GM12865 (cell line): ENCODE data around the gene CFAP73.

Experiments
- DNase-seq: peaks from one replicate; pipeline ENCODE4 v3.0.0; 2010; ENCODE audit warnings: low read depth
- H3K4me3 ChIP-seq: 2 replicates; pipeline ENCODE4 v1.5.1; 2011; ENCODE audit warnings: mild to moderate bottlenecking, low read depth, low read length, control low read depth
- TF ChIP-seq, protein P1 (sequence below): IDR thresholded peaks from 2 replicates; pipeline ENCODE4 v1.5.1; 2011; ENCODE audit warnings: low read length, control low read depth, low read depth, inconsistent platforms; ENCODE audit not compliant: insufficient read depth; ENCODE audit errors: missing control alignments

Gene CFAP73

DNA sequence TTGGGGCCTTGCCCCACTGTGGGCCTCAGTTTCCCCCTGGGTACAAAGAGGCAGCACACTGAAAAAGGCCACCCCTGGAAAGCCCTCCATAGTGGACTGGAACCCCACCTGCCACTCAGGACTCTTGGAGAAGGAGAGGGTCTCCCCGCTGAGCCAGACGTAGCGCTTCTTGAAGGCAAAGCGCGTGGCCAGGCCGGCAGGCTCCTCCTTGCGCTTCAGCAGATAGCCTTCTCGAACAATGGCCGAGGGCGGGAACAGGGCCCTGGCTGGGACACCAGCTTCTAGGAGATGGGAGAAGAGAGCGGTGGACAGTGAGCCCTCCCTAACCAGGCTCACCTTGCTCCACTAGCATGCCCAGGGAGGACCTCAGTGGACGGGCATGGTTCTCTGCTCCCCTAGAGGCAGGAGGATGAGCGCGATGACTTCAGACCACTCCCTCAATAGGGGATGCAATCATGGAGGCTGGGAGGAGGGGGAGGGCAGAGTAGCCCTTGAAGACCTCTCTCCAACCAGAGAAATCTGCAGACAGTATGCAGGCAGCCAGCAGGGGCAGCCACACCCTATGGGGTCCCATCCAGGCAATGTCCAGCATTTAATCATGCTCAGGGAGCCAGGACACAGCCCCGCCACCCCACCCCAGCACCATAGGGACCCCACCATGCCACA is 43.8 kb upstream of the CFAP73 start:
- no peak for DNase-seq
- H3K4me3 ChIP-seq, result no peak overlapping the region
- TF ChIP-seq, protein P1, sequence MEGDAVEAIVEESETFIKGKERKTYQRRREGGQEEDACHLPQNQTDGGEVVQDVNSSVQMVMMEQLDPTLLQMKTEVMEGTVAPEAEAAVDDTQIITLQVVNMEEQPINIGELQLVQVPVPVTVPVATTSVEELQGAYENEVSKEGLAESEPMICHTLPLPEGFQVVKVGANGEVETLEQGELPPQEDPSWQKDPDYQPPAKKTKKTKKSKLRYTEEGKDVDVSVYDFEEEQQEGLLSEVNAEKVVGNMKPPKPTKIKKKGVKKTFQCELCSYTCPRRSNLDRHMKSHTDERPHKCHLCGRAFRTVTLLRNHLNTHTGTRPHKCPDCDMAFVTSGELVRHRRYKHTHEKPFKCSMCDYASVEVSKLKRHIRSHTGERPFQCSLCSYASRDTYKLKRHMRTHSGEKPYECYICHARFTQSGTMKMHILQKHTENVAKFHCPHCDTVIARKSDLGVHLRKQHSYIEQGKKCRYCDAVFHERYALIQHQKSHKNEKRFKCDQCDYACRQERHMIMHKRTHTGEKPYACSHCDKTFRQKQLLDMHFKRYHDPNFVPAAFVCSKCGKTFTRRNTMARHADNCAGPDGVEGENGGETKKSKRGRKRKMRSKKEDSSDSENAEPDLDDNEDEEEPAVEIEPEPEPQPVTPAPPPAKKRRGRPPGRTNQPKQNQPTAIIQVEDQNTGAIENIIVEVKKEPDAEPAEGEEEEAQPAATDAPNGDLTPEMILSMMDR, result no peak

DNA sequence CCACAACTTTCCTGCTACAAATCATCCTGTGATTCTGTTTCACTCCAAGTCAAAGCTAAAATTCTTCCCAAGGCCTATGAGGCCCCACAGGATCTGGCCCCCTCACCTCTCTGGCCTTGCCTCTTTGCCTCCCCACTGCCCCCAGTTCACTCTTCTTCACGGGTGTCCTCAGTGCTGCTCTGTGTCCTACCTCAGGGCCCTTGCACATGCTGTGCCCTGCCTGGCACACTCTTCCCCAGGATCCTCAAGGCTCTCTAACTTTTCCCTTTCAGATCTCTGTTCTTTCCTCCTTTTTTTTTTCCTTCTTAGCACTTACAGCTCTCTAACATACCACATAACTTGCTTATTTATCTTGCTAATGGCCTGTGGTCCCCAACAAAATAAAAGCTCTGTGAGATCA is 43.2 kb upstream of the CFAP73 start:
- TF ChIP-seq, protein P1, result no peak
- no peak for DNase-seq
- no peak overlapping the region for H3K4me3 ChIP-seq

DNA sequence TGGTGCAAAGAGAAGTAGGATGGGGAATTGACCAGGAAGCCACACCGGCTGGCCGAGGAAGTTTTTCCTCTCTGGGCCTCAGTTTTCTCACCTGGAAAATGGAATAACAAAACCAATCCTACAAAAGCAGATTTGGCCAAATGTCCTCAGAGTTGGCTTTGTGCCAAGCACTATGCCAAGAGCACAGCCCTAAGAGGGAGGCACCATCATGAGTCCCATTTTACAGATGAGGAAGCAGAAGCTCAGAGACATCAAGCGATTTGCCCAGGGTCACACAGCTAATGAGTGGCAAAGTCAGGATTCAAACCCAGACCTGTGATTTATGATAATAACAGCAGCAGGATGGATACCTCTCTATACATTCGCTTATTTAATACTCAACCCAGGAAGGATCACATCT is 41.2 kb upstream of the CFAP73 start:
- H3K4me3 ChIP-seq, result no peak overlapping the region
- no peak for DNase-seq
- TF ChIP-seq, protein P1, result no peak

DNA sequence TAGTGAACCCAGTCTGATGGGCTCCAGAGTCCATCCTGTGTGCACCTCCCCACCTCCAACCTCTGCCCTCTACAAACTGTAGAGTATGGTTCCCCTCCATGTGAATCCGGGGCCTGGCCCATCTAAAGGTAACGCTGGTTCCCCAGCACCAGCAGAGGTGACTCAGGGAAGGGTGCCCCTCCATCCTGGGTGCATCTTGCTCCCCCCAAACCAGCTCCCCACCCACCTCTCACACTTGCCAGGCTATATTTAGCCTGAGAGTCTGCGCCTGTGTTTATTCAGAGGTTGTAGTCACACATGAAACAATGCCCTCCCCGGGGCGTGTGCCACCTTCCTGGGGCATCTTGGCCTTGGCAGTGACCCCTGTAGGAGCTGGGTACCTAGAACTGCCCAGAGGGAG is 40.2 kb upstream of the CFAP73 start:
- TF ChIP-seq, protein P1, result no peak
- DNase-seq, result no peak
- no peak overlapping the region for H3K4me3 ChIP-seq

DNA sequence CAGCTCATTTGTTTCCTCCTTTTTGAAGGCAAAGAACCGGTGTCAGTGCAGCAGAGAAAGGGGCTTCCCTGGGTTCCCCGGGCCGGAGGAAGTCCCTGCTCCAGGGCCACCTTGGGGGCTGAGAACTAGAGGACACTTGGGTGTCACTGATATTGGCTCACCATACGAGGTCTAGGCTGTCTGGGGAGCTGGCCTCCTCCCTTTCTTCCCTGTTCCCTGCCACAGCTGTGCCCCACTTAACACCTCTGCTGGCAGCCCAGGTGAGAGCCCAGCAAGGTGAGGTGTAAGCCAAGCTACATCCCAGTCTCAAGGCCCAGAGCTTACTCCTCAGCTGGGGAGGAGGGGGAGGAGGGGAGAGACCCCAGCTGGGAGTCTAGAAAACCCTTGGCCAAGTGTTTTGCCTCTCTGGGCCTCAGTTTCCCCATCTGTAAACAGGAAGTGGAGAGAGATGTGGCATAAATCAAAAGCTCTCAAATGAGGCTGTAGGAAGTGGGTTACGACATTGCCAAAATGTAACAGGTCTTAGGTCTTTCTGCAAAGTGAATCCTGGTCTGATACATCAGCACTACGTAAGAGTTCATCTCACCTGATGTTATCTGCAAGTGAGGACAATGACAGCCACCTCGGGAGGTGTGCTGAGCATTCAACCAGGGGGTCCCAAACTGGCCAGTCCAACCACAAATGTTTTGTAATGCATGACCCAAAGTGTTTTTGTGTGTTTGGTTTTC is 39.5 kb upstream of the CFAP73 start:
- TF ChIP-seq, protein P1, result no peak
- H3K4me3 ChIP-seq, result no peak overlapping the region
- no peak for DNase-seq

DNA sequence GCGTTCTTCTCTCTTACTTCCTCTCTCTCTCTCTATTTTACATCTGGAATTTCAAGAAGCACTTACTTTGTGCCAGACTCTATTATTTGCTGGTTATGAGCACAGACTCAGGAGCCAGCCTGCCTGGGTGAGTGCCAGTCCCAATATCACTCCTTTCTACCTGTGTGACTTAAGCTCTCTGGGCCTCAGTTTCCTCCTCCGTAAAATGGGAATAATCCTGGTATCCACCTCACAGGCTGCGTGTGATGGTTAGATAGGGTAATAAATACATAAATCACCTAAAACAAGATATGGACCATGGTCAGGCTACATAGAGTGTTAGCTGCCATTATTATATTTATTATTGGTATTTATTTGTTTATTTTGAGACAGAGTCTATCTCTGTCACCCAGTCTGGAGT is 38.3 kb upstream of the CFAP73 start:
- no peak for DNase-seq
- H3K4me3 ChIP-seq, result no peak overlapping the region
- TF ChIP-seq, protein P1, result no peak
